ENCODE results near the gene TDRD5. TPM values are rescaled to one million over a fixed set of nuclear protein-coding genes. Genes with fewer than 3 reads are reported as not detected.

The TDRD5 gene, protein sequence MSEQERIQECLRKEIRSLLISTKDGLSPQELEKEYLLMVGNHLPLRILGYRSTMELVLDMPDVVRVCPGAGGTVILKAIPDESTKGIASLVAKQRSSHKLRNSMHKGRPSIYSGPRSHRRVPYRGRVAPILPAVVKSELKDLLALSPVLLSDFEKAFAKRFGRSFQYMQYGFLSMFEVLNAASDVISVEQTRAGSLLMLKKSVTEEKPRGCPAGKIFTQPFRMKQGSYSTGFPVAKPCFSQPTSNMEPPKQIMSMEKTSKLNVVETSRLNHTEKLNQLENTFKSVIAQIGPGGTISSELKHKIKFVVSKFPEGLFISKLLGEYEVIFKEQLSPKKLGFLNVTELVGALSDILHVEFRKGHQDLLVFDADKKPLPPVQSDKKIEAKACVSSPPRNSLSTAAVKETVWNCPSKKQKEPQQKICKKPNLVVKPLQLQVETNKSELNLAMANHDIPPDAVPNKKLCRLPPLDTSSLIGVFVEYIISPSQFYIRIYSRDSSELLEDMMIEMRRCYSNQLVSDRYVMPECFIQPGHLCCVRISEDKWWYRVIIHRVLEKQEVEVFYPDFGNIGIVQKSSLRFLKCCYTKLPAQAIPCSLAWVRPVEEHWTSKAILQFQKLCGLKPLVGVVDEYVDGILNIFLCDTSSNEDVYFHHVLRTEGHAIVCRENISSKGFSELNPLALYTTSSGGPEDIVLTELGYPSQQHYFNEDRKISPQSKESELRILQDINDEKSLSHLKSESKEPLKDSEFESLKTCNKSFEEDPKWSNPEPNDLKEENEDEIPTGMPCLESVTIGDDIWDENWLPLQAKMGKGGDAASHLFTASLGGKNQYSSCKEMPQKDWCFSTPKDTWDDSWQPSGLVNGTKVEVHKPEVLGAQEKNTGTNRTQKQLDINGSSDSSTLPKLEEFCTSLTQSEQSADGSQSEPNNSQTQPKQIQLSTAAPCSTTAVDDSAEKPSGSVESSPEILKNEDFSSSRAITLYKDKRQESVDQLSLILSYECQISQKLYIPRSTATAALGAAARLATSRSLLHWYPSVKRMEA
- total RNA-seq (ENCODE audit: low replicate concordance), result not detected in 2 replicates

DNA sequence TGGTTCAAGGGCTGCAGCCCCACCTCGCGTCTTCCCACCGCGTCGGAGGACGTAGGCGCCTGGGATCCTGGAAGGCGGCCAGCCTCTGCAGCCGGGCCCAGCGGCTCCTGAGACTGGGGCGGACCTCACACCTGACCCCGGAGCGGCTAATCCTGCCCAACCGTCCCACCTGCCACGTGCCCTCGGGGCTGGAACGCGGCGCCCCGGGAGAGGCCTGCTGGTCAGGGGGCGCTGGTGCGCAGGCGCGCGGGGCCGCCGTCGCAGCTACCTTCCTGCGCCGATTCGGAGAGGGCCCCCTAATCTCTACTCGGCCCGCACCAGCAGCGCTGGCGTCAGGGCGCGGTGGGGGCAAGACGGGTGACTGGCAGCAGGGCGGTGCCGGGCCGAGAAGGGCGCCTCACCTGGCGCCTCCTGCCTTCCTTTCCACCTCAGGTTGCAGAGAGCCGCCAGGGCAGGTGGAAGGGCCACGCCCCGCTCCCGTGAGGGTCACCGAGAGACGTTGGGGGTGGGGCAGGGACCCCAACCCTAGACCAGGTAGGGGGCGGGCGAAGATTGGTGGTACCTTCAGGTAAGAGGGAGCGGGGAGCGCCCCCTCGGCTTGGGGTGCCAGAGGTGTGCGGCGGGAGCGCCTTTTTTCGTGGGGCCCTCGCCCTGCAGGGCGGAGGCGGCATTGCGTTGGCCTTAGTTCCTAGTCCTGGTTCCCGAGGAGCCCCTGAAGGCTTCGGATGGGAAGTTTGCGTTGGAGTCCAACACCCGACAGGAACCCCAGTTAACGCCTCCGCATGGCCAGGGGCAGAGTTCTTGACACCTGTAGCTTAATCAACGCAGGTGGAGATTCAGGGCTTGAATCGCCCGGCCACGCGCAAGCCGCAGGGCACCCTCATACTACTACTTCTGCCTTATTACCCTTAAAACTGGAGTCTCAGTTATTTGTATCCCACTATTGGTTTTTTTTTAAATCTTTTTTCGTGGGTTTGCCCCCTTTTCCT is at the start of gene TDRD5:
Gene TDRD5 (plus strand): TSS at position 241 of the 989 bp plus-strand sequence. CDS start 784 bp downstream, outside the sequence.
- H3K4me3 ChIP-seq (ENCODE audit: low read depth, low read length), result no peak within 1 kb of the TSS
- TF ChIP-seq, protein P1, sequence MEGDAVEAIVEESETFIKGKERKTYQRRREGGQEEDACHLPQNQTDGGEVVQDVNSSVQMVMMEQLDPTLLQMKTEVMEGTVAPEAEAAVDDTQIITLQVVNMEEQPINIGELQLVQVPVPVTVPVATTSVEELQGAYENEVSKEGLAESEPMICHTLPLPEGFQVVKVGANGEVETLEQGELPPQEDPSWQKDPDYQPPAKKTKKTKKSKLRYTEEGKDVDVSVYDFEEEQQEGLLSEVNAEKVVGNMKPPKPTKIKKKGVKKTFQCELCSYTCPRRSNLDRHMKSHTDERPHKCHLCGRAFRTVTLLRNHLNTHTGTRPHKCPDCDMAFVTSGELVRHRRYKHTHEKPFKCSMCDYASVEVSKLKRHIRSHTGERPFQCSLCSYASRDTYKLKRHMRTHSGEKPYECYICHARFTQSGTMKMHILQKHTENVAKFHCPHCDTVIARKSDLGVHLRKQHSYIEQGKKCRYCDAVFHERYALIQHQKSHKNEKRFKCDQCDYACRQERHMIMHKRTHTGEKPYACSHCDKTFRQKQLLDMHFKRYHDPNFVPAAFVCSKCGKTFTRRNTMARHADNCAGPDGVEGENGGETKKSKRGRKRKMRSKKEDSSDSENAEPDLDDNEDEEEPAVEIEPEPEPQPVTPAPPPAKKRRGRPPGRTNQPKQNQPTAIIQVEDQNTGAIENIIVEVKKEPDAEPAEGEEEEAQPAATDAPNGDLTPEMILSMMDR (IDR thresholded peaks at IDR 0.05; ENCODE audit: insufficient read depth, low read length), result no peak
- no peak for DNase-seq (ENCODE audit: low read depth)

DNA sequence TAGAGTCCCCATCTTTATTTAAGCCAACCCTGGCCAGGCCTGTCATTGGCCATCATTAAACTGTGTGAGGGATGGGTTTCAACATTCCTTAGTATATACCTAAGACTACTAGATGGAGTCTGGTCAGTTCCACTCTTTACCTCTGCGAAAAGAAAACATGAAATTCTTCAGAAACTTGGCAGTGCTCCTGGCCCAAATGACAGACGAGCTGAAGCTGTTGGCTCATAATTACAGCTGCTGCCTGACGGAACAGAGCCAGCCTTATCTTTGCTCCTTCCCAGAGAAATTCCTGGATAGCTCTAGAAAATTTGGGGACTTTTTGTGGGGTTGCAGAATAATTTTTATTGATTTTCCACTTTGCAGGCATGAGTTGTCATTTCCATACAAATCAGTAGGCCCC is 46.3 kb upstream of the TDRD5 start:
- no peak for DNase-seq (ENCODE audit: low read depth)
- H3K4me3 ChIP-seq (ENCODE audit: low read depth, low read length), result no peak overlapping the region
- TF ChIP-seq, protein P1 (IDR thresholded peaks at IDR 0.05; ENCODE audit: insufficient read depth, low read length), result no peak

DNA sequence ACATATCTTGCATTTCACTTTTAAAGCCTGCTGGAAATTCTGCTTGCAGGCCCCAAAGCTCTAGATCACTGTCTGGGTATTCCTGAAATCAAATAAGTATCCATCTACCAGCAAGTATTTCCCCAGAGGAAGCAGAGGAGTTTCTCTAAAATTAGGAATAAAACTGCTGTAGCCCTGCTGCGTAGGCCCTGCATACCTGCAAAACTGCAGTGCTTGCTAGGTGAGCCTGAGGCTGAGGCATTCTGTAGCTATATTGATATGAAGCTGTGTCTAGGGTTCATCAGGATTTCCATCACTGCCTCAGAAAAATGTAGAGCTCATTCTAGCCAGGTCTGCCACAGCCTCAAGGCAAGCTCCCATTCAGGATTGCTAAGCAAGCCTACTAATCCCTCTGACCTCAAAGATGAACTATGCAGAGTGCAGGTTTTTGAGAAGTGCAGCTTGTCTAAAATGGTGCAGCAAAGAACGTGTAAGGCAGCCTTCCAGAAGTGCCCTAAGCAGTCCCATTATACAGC is 44.6 kb upstream of the TDRD5 start:
- TF ChIP-seq, protein P1 (IDR thresholded peaks at IDR 0.05; ENCODE audit: insufficient read depth, low read length), result no peak

DNA sequence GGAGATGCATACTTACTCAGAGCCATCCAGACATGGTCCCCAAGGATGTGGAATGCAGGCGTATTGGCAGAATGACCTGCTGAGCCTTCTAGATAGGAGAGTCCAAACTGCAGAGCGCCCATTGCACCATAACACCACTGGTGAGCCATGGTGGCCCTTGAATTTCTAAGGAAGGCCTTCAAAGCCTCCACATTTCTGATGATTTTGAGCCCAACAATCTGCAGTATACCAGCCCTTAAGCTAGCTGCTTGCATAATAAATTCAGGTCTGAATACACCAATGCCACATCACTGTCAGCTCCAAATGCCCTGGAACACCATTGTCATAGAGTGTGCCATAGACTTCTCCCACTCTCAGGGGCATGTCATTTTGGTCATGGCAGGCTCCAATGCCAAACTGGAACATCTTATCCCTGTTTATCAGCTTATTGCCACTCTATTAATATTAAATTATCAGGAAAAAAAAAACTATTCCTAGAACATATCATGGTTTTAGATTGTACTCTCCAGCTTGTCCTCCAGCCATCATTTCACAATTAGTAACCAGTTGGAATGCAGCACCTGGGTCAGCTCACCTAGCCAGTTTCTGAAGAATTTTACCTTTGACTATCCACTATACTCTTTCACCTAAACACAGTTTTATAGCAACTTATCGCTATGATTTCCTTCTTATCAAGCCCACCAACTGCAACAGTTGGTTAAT is 42.8 kb upstream of the TDRD5 start:
- DNase-seq (ENCODE audit: low read depth), result no peak
- H3K4me3 ChIP-seq (ENCODE audit: low read depth, low read length), result no peak overlapping the region
- TF ChIP-seq, protein P1 (IDR thresholded peaks at IDR 0.05; ENCODE audit: insufficient read depth, low read length), result no peak

More for the DNA sequence above, 44.6 kb upstream of the TDRD5 start:
- DNase-seq (ENCODE audit: low read depth), result no peak
- no peak overlapping the region for H3K4me3 ChIP-seq (ENCODE audit: low read depth, low read length)

DNA sequence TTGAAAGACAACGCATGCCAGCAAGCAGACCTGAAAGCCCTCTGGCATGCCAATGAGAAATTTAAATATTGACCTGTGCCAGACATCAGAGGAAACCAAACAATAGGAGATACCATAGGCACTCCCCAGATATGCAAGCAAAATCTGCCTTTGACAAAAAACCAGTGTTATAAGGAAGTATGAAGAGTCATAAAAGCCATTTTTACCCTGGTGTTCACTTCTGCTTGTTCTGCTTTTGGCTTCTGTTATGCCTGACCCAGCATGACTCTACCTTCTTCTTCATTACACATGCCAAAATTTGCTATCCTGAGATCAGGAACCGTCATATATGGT is 42.3 kb upstream of the TDRD5 start:
- H3K4me3 ChIP-seq (ENCODE audit: low read depth, low read length), result no peak overlapping the region
- TF ChIP-seq, protein P1 (IDR thresholded peaks at IDR 0.05; ENCODE audit: insufficient read depth, low read length), result no peak
- DNase-seq (ENCODE audit: low read depth), result no peak

Measured in fibroblast of the aortic adventitia (primary cell).